ENCODE data around the gene GMDS.

DNA sequence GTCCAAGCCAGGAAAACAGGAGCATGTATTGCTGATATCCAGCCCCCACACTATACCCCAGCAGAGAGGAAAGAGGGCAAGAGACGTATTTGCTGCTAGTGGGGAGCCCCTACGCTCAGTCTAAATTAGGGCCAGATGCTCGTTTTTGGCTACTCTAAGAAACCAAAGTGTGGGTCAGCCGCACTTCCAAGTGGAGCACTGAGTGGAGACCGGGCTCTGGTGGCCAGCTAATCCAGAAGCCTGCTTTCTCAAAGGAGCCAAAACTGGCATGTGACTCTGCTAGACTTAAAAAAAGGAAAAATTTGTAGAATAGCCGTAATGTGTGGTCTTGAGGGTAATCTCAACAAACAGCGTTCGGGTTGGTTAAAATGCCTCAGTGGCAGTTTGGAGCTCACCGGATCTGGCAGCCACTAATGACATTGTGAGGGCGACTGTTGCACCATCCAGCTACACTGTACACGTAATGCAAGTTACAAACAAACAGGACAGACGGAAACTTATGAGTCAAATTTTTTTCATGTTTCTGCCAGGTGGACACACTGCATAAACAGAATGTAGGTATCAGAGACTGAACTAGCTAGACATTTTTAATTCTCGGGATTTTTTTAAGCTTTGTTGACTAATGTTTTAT, 404.8 kb downstream of the GMDS start:
- TF ChIP-seq POLR2A (IDR thresholded peaks at IDR 0.05; ENCODE audit: low read depth, low read length), result no peak
- no peak for TF ChIP-seq RAD21 (IDR thresholded peaks at IDR 0.05; ENCODE audit: low read length)
- TF ChIP-seq, protein P1, sequence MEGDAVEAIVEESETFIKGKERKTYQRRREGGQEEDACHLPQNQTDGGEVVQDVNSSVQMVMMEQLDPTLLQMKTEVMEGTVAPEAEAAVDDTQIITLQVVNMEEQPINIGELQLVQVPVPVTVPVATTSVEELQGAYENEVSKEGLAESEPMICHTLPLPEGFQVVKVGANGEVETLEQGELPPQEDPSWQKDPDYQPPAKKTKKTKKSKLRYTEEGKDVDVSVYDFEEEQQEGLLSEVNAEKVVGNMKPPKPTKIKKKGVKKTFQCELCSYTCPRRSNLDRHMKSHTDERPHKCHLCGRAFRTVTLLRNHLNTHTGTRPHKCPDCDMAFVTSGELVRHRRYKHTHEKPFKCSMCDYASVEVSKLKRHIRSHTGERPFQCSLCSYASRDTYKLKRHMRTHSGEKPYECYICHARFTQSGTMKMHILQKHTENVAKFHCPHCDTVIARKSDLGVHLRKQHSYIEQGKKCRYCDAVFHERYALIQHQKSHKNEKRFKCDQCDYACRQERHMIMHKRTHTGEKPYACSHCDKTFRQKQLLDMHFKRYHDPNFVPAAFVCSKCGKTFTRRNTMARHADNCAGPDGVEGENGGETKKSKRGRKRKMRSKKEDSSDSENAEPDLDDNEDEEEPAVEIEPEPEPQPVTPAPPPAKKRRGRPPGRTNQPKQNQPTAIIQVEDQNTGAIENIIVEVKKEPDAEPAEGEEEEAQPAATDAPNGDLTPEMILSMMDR (conservative IDR thresholded peaks at IDR 0.05; ENCODE audit: low read depth, low read length), result no peak
- no peak for TF ChIP-seq SMC3 (IDR thresholded peaks at IDR 0.05; ENCODE audit: low read depth, low read length)
- TF ChIP-seq RFX5 (IDR thresholded peaks at IDR 0.05; ENCODE audit: low read depth, low read length), result no peak
